Nephron (organoid): ENCODE measurements around the gene SLC44A5.
A peak's percentile ranks its signal among the peaks of the same experiment; 100 is the strongest.
"Not testable (repeated sequence)": the region's sequence is repeated elsewhere in the genome, so short reads cannot be mapped to it uniquely, and the experiment has no call there.

Source experiments
- H3K27ac Mint-ChIP-seq, 3 experiments: 2 replicates each; pipeline ENCODE4 v1.8.0; 2020; ENCODE audit warnings: mixed read lengths in 3 of 3, mild to moderate bottlenecking in 2 of 3, moderate library complexity in 1 of 3
- H3K27me3 Mint-ChIP-seq: 2 replicates; pipeline ENCODE4 v1.8.0; 2021; ENCODE audit warnings: low read depth, mild to moderate bottlenecking, moderate library complexity, mixed read lengths
- H3K36me3 Mint-ChIP-seq: 2 replicates; pipeline ENCODE4 v1.8.0; 2020; ENCODE audit warnings: low read depth, mixed read lengths
- H3K4me1 Mint-ChIP-seq: 2 replicates; pipeline ENCODE4 v1.8.0; 2020; ENCODE audit warnings: mixed read lengths
- H3K4me3 Mint-ChIP-seq, 3 experiments: 2 replicates each; pipeline ENCODE4 v1.8.0; 2020; ENCODE audit warnings: mild to moderate bottlenecking in 3 of 3, mixed read lengths in 3 of 3, moderate library complexity in 2 of 3
- H3K9me3 Mint-ChIP-seq: 2 replicates; pipeline ENCODE4 v1.8.0; 2020; ENCODE audit warnings: mixed read lengths
- TF ChIP-seq, protein P1 (sequence below), 3 experiments: fragments of 200-600 bp; sonication (generic); IDR thresholded peaks; one replicate each; pipeline ENCODE4 v1.5.0; 2021; ENCODE audit warnings: antibody characterized with exemption in 3 of 3; ENCODE audit not compliant: unreplicated experiment in 3 of 3

SLC44A5 gene

DNA sequence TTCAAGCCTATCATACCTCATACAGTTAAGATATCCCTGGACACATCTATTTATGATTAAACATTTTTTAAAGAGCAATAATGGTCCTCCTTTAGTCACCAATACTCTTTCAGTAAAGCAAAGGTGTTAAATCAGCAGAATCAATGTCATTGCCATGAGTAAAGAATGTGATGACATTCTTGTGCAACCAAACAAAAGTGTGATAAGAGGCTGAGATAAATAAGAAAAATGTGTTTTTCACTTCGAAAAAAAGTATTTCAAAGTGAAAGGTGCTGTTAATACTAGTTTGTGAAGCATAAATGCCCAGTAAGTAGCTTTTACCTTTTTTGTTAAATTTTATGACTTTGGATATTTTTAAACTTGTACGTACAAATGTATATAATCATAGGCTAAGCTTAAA lies 8.4 kb downstream of the SLC44A5 start:
- H3K4me1 Mint-ChIP-seq: no peaks in the 10 kb centered on the region
- no peaks in the 10 kb centered on the region for H3K36me3 Mint-ChIP-seq
- no peaks in the 10 kb centered on the region for H3K27me3 Mint-ChIP-seq
- TF ChIP-seq, protein P1, sequence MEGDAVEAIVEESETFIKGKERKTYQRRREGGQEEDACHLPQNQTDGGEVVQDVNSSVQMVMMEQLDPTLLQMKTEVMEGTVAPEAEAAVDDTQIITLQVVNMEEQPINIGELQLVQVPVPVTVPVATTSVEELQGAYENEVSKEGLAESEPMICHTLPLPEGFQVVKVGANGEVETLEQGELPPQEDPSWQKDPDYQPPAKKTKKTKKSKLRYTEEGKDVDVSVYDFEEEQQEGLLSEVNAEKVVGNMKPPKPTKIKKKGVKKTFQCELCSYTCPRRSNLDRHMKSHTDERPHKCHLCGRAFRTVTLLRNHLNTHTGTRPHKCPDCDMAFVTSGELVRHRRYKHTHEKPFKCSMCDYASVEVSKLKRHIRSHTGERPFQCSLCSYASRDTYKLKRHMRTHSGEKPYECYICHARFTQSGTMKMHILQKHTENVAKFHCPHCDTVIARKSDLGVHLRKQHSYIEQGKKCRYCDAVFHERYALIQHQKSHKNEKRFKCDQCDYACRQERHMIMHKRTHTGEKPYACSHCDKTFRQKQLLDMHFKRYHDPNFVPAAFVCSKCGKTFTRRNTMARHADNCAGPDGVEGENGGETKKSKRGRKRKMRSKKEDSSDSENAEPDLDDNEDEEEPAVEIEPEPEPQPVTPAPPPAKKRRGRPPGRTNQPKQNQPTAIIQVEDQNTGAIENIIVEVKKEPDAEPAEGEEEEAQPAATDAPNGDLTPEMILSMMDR (IDR thresholded peaks at IDR 0.05; ENCODE audit: unreplicated experiment in 3 of 3): no peak
- H3K9me3 Mint-ChIP-seq: peaks cover 3% of the 10 kb centered on the region
- no peak overlapping the region for H3K4me3 Mint-ChIP-seq
- H3K27ac Mint-ChIP-seq: no peak overlapping the region

DNA sequence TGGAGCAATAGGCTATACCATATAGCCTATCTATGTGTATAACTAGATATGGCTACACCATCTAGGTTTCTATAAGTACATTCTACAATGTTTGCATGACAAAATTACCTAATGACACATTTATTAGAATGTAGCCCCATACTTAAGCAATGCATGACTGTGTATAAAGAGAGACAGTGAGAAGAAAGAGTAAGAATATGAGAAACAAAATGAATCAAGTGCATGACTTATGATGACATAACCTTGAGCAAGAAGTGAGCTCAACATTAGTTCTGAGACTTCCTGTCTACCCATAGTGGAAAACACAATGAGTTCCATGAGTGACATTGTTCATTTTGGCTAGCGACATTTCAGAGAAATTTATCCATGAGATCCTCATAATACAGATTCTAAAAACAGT lies 10.1 kb downstream of the SLC44A5 start:
- TF ChIP-seq, protein P1 (IDR thresholded peaks at IDR 0.05; ENCODE audit: unreplicated experiment in 3 of 3): no peak
- Mint-ChIP-seq H3K27me3 (peaks cover 4% of the 10 kb centered on the region), H3K9me3 (peaks cover 3% of the 10 kb centered on the region), H3K4me1 (no peaks in the 10 kb centered on the region), H3K36me3 (no peaks in the 10 kb centered on the region), H3K4me3 (no peak overlapping the region), H3K27ac (no peak overlapping the region)

GRCh38 chr1:75594327-75594726 lies 16.6 kb downstream of the SLC44A5 start:
- no peak overlapping the region for H3K27ac Mint-ChIP-seq
- peaks cover 4% of the 10 kb centered on the region for H3K27me3 Mint-ChIP-seq
- no peaks in the 10 kb centered on the region for H3K9me3 Mint-ChIP-seq
- H3K4me1 Mint-ChIP-seq: no peaks in the 10 kb centered on the region
- TF ChIP-seq, protein P1 (IDR thresholded peaks at IDR 0.05; ENCODE audit: unreplicated experiment in 3 of 3): no peak
- no peaks in the 10 kb centered on the region for H3K36me3 Mint-ChIP-seq
- H3K4me3 Mint-ChIP-seq: no peak overlapping the region

DNA sequence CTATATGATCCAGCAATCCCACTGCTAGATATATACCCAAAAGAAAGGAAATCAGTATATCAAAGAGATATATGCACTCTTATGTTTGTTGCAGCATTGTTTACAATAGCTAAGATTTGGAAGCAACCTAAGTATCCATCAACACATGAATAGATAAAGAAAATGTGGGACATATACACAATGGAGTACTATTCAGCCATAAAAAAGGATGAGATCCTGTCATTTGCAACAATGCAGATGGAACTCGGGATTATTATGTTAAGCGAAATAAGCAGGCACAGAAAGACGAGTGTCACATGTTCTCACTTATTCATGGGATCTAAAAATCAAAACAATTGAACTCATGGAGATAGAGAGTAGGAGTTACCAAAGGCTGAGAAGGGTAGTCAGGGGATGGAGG lies 17.5 kb downstream of the SLC44A5 start:
- H3K4me3 Mint-ChIP-seq, H3K27me3 Mint-ChIP-seq, H3K36me3 Mint-ChIP-seq, H3K9me3 Mint-ChIP-seq, H3K4me1 Mint-ChIP-seq, H3K27ac Mint-ChIP-seq: not testable (repeated sequence)

GRCh38 chr1:75589637-75590036 lies 21.3 kb downstream of the SLC44A5 start:
- Mint-ChIP-seq H3K9me3 (no peaks in the 10 kb centered on the region), H3K27ac (no peak overlapping the region), H3K27me3 (no peaks in the 10 kb centered on the region), H3K36me3 (no peaks in the 10 kb centered on the region), H3K4me1 (no peaks in the 10 kb centered on the region), H3K4me3 (no peak overlapping the region)
- TF ChIP-seq, protein P1 (IDR thresholded peaks at IDR 0.05; ENCODE audit: unreplicated experiment in 3 of 3): no peak

DNA sequence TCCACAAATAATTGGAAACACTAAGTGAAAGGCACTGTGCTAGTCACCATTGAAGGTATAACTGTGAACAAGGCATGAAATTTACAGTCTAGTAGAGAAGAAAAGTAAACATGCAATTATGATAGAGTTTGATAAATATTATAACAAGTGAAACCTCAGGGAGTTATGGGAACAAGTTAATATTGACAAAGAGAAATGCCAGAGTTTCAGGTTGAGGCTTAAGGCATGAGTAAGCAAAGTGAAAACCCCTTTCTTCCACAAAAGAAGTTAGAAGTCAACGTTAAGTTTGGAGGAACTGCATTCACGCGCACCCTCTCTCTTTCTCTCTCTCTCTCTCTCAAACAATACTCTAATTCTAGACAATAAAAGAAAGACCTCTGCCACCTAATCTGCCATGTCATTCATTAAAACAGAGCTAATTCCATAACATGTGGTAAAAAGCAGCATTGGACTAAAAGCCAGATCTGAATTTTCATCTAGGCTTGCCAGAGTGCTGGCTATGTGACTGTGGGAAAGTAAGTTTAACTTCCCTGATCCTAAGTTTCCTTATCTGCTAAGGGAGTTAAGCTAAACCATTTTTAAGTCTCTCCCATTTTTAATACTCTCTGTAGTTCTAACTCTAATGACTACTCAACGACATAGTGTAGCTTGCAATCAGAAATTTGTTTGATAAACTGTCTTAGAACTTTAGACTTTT lies 22.0 kb downstream of the SLC44A5 start:
- no peaks in the 10 kb centered on the region for H3K9me3 Mint-ChIP-seq
- H3K27ac Mint-ChIP-seq: peak overlapping the region in 1 of 3 experiments; percentile 69
- H3K4me3 Mint-ChIP-seq: no peak overlapping the region
- TF ChIP-seq, protein P1 (IDR thresholded peaks at IDR 0.05; ENCODE audit: unreplicated experiment in 3 of 3): no peak
- H3K36me3 Mint-ChIP-seq: no peaks in the 10 kb centered on the region
- H3K27me3 Mint-ChIP-seq: no peaks in the 10 kb centered on the region
- no peaks in the 10 kb centered on the region for H3K4me1 Mint-ChIP-seq
